B cell (primary cell): ENCODE results near the gene SURF6. TPM values are rescaled to one million over a fixed set of nuclear protein-coding genes. Genes with fewer than 3 reads are reported as not detected.
A peak's percentile ranks its signal among the peaks of the same experiment; 100 is the strongest.

ENCODE experiments used
- ATAC-seq: fragments of 200-7000 bp; cut with Tn5 transposase; one replicate; pipeline ENCODE4 v1.10.0; 2021; ENCODE audit warnings: low read depth, mild to moderate bottlenecking, moderate number of reproducible peaks, moderate library complexity
- CTCF ChIA-PET: fragments of 350-600 bp; sonication (Branson Sonifier 250); formaldehyde crosslinking; loops from one replicate; lab custom pipeline; 2021; ENCODE audit warnings: antibody characterized with exemption, inconsistent platforms; lab: Charles Lee
- POLR2A ChIA-PET: fragments of 350-600 bp; sonication (Branson Sonifier 250); formaldehyde crosslinking; loops from one replicate; lab custom pipeline; 2021; ENCODE audit warnings: antibody characterized with exemption; lab: Charles Lee
- DNase-seq: peaks from one replicate; pipeline ENCODE4 v3.0.0; 2013
- H2AFZ ChIP-seq: 2 replicates; pipeline ENCODE4 v1.6.1; 2012; ENCODE audit warnings: mild to moderate bottlenecking, low read depth, low read length; ENCODE audit not compliant: insufficient read depth, poor library complexity, severe bottlenecking
- H3K27ac ChIP-seq, 2 donors: 1 replicate in 1 of 2; 2 replicates in 1 of 2; pipeline ENCODE4 v1.5.1; 2012 to 2013; ENCODE audit warnings: low read length in 2 of 2, mild to moderate bottlenecking in 2 of 2, moderate library complexity in 1 of 2
- H3K27me3 ChIP-seq, 4 experiments: fragments of 200-600 bp in 1 of 4; sonication (generic) in 1 of 4; replicated peaks in 1 of 4; 1 replicate in 2 of 4; 2 replicates in 2 of 4; pipeline versions ENCODE4 v1.6.1 to v1.7.0; 2013 to 2016; ENCODE audit warnings: low read length in 3 of 4, mild to moderate bottlenecking in 2 of 4, mixed read lengths in 1 of 4, moderate library complexity in 1 of 4; ENCODE audit not compliant: insufficient read depth in 4 of 4, control insufficient read depth in 3 of 4; ENCODE audit errors: control extremely low read depth in 1 of 4
- H3K36me3 ChIP-seq, 2 experiments: replicated peaks in 1 of 2; 1 replicate in 1 of 2; 2 replicates in 1 of 2; pipeline versions ENCODE4 v1.6.1 to v1.7.1; 2013; ENCODE audit warnings: low read length in 1 of 2; ENCODE audit not compliant: insufficient read depth in 2 of 2, control insufficient read depth in 1 of 2; ENCODE audit errors: control extremely low read depth in 1 of 2, extremely low read depth in 1 of 2
- H3K4me1 ChIP-seq, 2 donors: fragments of 200-600 bp in 1 of 2; sonication (generic) in 1 of 2; 1 replicate in 1 of 2; 2 replicates in 1 of 2; pipeline versions ENCODE4 v1.5.1 to v1.6.1; 2013 to 2017; ENCODE audit warnings: low read length in 2 of 2; ENCODE audit not compliant: control insufficient read depth in 2 of 2, insufficient read depth in 2 of 2
- H3K4me2 ChIP-seq: replicated peaks from 2 replicates; pipeline ENCODE3; 2012; ENCODE audit warnings: mild to moderate bottlenecking, low read depth, low read length; ENCODE audit not compliant: poor library complexity, severe bottlenecking
- H3K4me3 ChIP-seq, 5 experiments: fragments of 200-600 bp in 1 of 5; sonication (generic) in 1 of 5; 1 replicate in 3 of 5; 2 replicates in 2 of 5; pipeline versions ENCODE4 v1.5.1 to v1.7.0; 2011 to 2016; ENCODE audit warnings: low read length in 4 of 5, mild to moderate bottlenecking in 4 of 5, low read depth in 2 of 5, control low read depth in 1 of 5, moderate library complexity in 1 of 5; ENCODE audit not compliant: insufficient read depth in 1 of 5; ENCODE audit errors: control extremely low read depth in 1 of 5, extremely low read depth in 1 of 5
- H3K79me2 ChIP-seq: fragments of 200-600 bp; sonication (generic); one replicate; pipeline ENCODE4 v1.6.0; 2016; ENCODE audit warnings: low read length; ENCODE audit not compliant: control insufficient read depth, insufficient read depth
- H3K9ac ChIP-seq: fragments of 200-600 bp; sonication (generic); 2 replicates; pipeline ENCODE4 v1.6.1; 2017; ENCODE audit warnings: mild to moderate bottlenecking, low read length, moderate library complexity
- H3K9me3 ChIP-seq, 3 donors: one replicate each; pipeline versions ENCODE4 v1.6.1 to v1.7.1; 2013; ENCODE audit warnings: low read length in 2 of 3; ENCODE audit not compliant: control insufficient read depth in 2 of 3, insufficient read depth in 1 of 3; ENCODE audit errors: control extremely low read depth in 1 of 3
- H4K20me1 ChIP-seq: 2 replicates; pipeline ENCODE4 v1.6.0; 2012; ENCODE audit warnings: mild to moderate bottlenecking, low read length; ENCODE audit not compliant: insufficient read depth, control insufficient read depth, poor library complexity, severe bottlenecking
- H3K27ac Mint-ChIP-seq: one replicate; pipeline ENCODE4 v1.8.0; 2021; ENCODE audit warnings: mixed read lengths
- H3K27me3 Mint-ChIP-seq: one replicate; pipeline ENCODE4 v1.8.0; 2021; ENCODE audit warnings: mixed read lengths
- H3K4me1 Mint-ChIP-seq: one replicate; pipeline ENCODE4 v1.8.0; 2021; ENCODE audit warnings: mixed read lengths
- H3K4me3 Mint-ChIP-seq: one replicate; pipeline ENCODE4 v1.8.0; 2021; ENCODE audit warnings: mixed read lengths
- H3K9me3 Mint-ChIP-seq: one replicate; pipeline ENCODE4 v1.8.0; 2022; ENCODE audit warnings: mixed read lengths; ENCODE audit not compliant: insufficient read depth
- CTCF ChIP-seq: fragments of 200-600 bp; IDR thresholded peaks from one replicate; pipeline ENCODE4 v1.8.0; 2022; ENCODE audit warnings: antibody characterized with exemption, mild to moderate bottlenecking
- EZH2 ChIP-seq: IDR thresholded peaks from 2 replicates; pipeline ENCODE4 v1.6.1; 2012; ENCODE audit warnings: borderline replicate concordance, low read depth, mild to moderate bottlenecking, moderate library complexity, low read length; ENCODE audit not compliant: insufficient read depth, poor library complexity, severe bottlenecking
- WGBS: methylation state at CpG from one replicate; pipeline ENCODE4 v1.1.5; 2013; ENCODE audit warnings: missing lambda C conversion rate; ENCODE audit not compliant: insufficient coverage; 5-methylcytosine and 5-hydroxymethylcytosine counted together
- intact Hi-C: fragments of 100-400 bp; cut with micrococcal nuclease; formaldehyde crosslinking; loops from one replicate; pipeline ENCODE4 v1.10.0; 2022
- polyA plus RNA-seq: library from polyadenylated mRNA; depleted of rRNA; stranded (reverse); fragments of >200 nt; gene quantifications from 2 replicates; pipeline ENCODE4 v1.2.3, GENCODE V29; 2012
- total RNA-seq, 2 donors: library from RNA; stranded (reverse); fragments of 120-200 nt in 1 of 2; gene quantifications; 1 replicate in 1 of 2; 2 replicates in 1 of 2; pipeline versions ENCODE4 v1.2.3 to v1.2.4, GENCODE V29; 2013 to 2022

SURF6 gene
- total and polyA plus RNA-seq, 2 donors (not counting 1 experiment from before 2014, with no cell fraction given) = 14.7 to 25.9 TPM

- peak overlapping the region; percentile 89 for H3K4me3 Mint-ChIP-seq
- peak; percentile 45 for DNase-seq
- H3K27me3 ChIP-seq = no peaks in the 10 kb centered on the region
- intact Hi-C loops = loop anchor here (1.0 to 10.0 kb wide), 3 partner anchors 8 to 171 kb away; partner anchors contain the start of genes MED22, RPL7A, STKLD1 and SURF4
- ChIA-PET POLR2A (interaction anchor here (0.6 to 1.9 kb wide), 5 partner anchors 8 to 1696 kb away, joined by 3 to 18 read pairs (median 5); partner anchors contain the start of genes MED22, RPL7A and STKLD1), CTCF (interaction anchor here (0.7 to 2.0 kb wide), 8 partner anchors 10 to 690 kb away, joined by 3 to 11 read pairs (median 4); no protein-coding TSS in a partner anchor)
- H3K27me3 Mint-ChIP-seq = no peaks in the 10 kb centered on the region
- no peak for ATAC-seq
- H3K9me3 ChIP-seq = peaks cover 0 to 8% (median 0%) of the 10 kb centered on the region in 3 donors
- H3K4me1 ChIP-seq = peaks cover 16 to 29% of the 10 kb centered on the region in 2 donors
- H2AFZ ChIP-seq = peak overlapping the region; percentile 93
- H4K20me1 ChIP-seq = peaks cover 41% of the 10 kb centered on the region
- peak overlapping the region; percentile 39 to 91 (median 70) for H3K4me3 ChIP-seq
- H3K4me2 ChIP-seq = peak overlapping the region; percentile 98
- peak overlapping the region; percentile 87 for H3K9ac ChIP-seq
- WGBS = under 1% methylated on average over 31 of the region's 31 CpGs
- peaks cover 32% of the 10 kb centered on the region for H3K4me1 Mint-ChIP-seq
- peaks cover 54% of the 10 kb centered on the region for H3K79me2 ChIP-seq
- peaks cover 0 to 52% of the 10 kb centered on the region in 2 experiments for H3K36me3 ChIP-seq
- H3K27ac Mint-ChIP-seq = peak overlapping the region; percentile 73
- H3K9me3 Mint-ChIP-seq = no peaks in the 10 kb centered on the region
- peak overlapping the region; percentile 55 to 72 for H3K27ac ChIP-seq
- TF ChIP-seq EZH2 (no peak), CTCF (no peak)
Observed at GRCh38 chr9:133355881-133356357, 19.9 kb upstream of the SURF6 start.

- Mint-ChIP-seq H3K27ac (peak overlapping the region; percentile 15), H3K27me3 (no peaks in the 10 kb centered on the region), H3K9me3 (no peaks in the 10 kb centered on the region), H3K4me1 (peaks cover 36% of the 10 kb centered on the region), H3K4me3 (peak overlapping the region; percentile 53)
- CTCF ChIA-PET = interaction anchor here (1.8 kb wide), 1 partner anchor 15 kb away, joined by 5 read pairs; no protein-coding TSS in a partner anchor
- H3K79me2 ChIP-seq = peaks cover 54% of the 10 kb centered on the region
- TF ChIP-seq EZH2 (no peak), CTCF (no peak)
- H3K4me3 ChIP-seq = no peak overlapping the region
- H3K9me3 ChIP-seq = peaks cover 0 to 8% (median 0%) of the 10 kb centered on the region in 3 donors
- H3K27me3 ChIP-seq = no peaks in the 10 kb centered on the region
- no peak overlapping the region for H3K27ac ChIP-seq
- DNase-seq (no peak), ATAC-seq (no peak)
- H3K4me1 ChIP-seq = peaks cover 16 to 29% of the 10 kb centered on the region in 2 donors
- 96% methylated on average over 7 of the region's 7 CpGs for WGBS
- POLR2A ChIA-PET = no interaction called here
- no peak overlapping the region for H2AFZ ChIP-seq
- no peak overlapping the region for H3K4me2 ChIP-seq
- no peak overlapping the region for H3K9ac ChIP-seq
- intact Hi-C loops = loop anchor here (10.0 kb wide), 1 partner anchor 170 kb away; no protein-coding TSS in a partner anchor
- H3K36me3 ChIP-seq = peaks cover 0 to 56% of the 10 kb centered on the region in 2 experiments
- H4K20me1 ChIP-seq = peaks cover 48% of the 10 kb centered on the region
Observed at GRCh38 chr9:133354766-133355165, 18.8 kb upstream of the SURF6 start.
